Iris pigment epithelial cell (primary cell): ENCODE results near the gene ARF1.
A peak's percentile ranks its signal among the peaks of the same experiment; 100 is the strongest.

Experiments used
- DNase-seq: peaks from one replicate; pipeline ENCODE4 v3.0.0-alpha.2; 2011; ENCODE audit warnings: low read depth

ARF1 gene

DNA sequence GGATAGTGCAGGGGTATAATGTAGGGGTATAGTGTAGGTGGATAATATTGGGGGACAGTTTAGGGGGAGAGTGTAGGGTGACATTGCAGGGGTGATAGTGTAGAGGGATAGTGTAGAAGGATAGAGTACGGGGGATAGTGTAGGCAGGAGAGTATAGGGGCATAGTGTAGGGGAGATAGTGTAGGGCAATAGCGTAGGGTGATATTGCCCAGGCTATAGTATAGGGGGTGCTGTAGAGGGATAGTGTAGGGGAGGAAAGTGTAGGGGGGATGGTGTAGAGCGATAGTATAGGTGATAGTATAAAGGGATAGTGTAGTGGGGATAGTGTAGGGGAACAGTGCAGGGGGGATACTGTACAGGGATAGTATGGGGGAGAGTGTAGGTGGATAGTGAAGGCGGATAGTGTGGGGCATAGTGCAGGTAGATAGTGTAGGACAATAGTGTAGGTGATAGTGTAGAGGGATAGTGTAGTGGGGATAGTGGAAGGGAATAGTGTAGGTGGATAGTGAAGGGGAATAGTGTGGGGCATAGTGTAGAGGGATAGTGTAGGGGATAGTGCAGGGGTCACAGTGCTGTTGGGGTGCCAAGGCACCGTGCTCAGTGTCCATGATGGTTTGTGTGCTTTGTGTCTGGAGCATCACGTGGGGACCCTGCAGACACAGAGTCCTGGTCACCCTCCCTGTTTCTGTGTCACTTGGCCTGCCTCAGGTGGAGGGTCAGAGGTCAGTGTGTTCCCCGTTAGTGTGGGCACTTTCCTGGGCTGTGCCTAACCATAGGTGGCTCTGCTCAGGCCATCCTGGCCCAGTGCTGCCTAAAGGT, 10.5 kb upstream of the ARF1 start:
- no peak for DNase-seq

DNA sequence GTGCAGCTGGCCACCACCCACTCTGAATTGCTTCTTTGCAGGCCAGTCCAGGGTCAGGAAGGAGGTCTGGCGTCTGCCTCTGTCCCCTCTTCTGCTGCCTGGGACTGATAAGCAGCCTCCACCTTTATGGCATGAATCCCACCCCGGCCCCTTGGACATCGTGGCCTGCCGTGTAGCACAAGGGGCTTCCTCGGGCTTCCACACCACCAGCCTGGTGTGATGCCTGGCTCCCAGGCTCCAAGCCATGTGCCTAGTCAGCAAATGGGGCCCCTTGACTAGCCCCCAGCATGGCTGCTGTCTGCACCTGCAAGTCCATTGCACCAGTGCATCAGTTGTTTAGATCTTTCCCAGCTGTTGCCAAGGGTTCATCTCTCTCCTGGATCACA, 9.9 kb upstream of the ARF1 start:
- no peak for DNase-seq

DNA sequence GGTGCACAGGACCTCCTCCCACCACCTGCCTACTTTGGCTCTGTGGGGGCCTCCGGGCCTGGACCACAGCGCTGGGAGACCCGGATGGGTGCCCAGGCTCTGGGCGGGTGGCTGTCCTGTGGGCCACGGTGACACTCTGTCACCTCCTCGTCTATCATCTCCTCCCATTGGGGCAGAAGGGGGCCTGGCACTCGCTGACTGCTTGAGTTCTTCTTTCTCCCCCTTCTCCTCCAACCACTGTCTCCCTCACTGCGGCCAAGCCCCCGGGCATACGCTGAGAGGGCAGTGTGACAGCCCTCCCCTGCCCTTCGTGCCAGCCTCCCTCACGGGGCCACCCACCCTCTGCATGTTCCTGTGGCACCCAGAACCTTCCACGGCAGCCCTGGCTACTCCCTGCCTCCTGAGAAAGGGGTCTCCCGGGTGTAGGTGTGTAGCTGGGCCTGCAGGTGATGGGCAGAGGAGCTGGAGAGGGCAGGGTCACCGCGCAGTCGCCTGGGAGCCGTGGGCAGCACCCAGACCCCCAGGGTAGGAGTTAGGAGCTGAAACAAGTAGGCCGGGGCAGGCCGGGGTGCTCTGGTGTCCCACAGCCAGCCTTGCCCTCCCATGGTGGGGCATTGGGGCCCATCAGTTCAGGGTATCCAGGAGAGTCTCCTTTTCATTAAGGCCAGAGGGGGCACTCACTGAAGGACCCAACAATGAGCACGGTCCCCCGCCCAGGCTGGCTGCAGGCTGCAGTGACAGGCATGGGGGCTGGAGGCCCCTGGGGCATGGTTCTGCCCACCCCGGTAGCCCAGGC, 9.2 kb upstream of the ARF1 start:
- no peak for DNase-seq

DNA sequence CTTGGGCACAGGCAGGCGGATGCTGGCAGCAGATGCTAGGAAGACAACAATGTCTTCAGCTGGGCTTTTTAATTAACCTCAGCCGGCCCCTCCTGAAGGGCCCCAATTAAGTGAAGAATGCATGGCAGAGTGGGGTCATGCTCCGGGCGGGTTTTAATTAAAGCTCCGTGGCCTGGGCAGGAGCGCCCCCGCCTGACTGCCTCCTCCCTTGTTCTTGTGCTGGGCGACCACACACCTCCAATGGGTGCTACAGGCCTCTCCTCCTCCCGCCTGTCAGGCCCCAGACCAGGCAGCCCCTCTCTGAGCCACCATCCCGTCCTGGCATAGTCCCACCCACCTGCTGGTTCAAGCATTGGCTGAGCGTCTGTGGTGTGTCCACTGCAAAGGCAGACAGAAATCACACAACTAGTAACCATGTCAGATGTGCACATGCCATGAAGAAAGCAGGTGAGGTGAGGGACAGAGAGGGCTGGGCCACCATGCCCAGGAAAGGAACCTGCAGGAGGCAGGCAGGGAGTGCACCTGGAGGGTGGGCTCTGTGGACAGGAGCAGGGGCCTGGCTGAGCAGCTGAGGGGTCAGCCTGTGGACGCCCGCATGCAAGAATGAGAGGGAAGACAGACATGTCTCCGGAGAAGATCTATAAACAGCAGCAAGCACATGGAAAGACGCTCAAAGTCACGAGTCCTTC, 8.5 kb upstream of the ARF1 start:
- no peak for DNase-seq

DNA sequence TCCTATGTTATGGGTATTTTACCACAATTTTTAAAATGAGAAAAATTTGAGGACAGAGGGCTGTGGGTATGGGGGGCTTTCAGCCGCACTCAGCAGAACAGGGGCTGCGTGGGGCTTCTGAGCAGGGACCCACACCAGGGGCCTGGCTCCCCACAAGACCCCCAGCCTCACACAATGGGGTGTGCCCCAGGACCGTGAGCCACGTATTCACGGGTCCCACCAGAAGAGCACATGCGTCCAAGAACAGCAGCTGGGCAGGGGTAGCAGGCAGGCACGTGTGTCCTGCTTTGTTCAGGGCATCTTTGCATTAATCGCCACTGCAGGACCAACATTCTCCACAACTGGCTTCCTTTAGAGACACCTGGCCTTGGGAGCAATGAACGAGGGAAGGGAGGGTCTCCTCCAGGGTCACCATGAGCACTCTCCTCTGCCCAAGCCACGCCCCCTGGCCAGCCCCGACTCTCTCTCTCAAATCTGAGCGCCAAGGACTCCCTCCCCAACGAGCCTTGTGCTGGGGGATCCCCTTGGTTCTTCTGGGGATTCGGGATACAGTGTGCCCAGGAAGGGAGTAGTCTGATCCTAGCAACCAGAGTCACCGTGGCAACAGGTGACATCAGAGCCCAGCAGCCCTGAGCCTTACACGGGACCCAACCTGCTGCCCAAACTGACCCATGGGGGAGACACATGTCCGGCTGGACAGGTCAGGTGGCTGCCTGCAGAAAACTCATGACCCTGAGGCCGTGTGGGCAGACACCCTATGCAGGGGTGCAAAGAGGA, 7.4 kb upstream of the ARF1 start:
- DNase-seq, result no peak

DNA sequence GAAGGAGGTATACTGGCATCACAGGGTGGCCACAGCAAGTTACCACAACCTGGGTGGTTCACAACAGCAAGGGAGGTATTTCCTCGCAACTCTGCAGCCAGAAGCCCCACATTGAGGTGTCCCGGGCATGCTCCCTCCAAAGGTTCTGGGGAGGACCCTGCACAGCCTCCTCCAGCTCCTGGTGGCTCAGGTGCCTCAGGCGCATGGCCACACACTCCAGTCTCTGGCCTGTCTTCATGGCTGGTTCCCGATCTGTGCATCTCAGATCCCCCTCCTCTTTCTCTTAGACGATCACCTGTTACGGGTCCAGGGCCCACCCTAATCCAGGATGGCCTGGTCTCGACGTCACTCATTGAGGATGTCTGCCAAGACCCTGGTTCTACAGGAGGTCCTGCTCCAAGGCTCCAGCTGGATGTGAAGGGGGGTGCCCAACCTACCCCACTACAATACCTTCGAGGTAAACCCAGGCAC, 6.7 kb upstream of the ARF1 start:
- no peak for DNase-seq

DNA sequence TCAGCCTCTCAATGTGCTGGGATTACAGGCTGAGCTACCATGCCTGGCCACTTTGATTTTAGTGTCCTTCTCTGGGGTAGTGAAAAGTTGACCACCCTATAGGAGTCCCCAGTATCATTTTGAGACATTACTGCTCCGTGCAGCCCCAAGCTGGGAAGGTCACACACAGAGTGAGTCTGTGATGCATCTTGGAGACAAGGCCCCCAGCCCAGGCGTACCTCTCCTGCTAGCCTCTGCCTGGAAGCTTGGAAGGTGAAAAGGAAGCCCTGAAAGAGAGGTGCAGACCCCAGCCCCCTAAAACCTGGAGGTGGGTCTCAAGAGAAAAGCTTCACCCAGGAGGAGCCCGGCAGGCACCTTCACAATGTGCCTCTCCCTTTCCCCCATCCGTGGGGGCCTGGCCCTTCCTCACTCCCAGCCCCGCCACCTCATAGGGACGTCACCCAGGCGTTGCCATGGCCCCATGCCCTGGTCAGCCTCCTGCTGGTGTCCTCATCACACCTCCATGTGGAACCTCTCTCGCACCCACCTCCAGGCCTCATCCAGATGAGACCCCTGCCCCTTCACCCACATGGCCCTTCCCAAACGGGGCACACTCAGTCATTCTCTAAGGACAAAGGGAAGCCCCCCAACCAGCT, 5.6 kb upstream of the ARF1 start:
- DNase-seq, result no peak

DNA sequence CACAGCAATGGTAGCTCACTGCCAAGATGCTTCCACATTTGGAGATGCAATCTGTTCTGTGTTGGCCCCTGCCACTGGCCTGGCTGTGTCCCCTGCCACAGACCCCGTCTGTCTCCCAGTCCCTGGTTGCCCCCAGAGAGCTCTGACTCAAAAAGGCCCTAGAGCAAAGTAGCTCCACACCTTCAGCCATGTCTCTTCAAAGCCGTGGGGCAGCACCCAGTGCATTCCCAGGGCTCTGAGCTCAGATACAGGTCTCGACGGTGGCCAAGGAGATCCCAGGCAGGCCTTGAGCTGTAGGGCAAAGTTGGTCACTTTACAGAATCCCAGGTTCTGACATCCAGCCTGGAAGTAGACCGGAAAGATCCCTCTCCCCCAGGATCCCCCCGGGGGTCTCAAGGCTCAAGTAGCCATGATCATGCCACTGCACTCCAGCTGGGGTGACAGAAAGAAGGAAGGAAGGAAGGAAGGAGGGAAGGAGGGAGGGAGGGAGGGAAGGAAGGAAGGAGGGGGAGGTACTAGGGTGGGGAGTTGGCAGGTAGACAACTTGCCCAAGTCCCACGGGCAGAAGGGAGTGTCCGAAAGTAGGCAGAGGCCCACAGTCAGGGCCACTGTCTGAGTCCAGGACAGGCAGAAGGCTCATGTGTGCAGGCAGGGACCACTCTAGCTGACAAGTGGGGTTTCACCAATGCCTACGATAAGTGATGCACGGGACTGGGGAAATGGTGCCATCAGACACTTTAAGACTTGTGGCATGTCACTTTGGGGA, 4.8 kb upstream of the ARF1 start:
- DNase-seq, result no peak

DNA sequence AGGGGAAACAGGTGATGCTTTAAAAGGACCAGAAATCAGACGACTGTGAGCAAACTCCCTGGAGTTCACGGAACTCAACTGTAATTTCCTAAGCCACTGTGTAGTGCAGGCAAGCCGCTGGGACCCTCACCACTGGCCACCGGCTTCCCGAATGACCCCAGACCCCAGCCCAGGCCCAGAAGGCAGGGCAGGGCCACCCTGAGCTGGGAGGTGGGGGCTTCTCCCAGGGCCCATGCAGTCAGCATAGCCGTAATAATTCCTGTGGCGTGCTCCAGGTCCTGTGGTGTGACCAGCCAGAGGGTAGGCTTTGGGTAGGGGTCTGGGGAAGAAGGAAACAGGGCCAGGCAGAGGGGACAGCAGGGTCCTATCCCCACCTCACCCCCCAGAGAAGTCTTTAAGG, 3.5 kb upstream of the ARF1 start:
- DNase-seq, result no peak

DNA sequence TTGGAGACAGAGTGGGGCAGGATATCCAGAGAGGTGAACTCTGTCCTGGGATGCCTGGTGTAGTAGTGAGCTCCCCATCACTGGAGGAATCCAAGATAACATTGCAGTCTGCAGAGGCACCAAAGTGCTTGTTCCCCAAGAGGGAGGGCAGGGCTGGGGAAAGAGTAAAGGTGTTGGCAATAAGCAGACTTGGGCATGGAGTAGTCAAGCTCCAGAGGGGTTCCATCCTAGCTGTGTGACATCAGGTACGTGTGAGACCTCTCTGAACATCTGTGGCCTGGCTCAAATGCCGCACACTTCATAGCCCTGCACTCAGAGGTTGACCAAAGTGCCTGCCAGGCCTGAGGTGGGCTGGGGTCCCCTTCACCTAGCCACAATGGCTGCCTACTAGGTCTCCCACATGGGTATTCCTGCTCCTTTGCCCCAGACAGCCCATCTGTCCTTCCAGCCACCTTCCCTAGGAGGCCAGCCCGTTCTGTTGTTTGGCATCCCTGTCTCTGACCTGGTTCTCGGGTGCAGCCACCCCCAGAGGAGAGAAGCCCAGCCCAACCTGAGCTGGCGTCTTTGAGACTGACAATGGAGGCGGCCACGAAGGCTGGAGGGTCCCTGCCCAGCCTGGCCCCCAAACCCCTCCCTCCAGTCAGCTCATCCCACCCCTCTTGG, 2.8 kb upstream of the ARF1 start:
- no peak for DNase-seq

DNA sequence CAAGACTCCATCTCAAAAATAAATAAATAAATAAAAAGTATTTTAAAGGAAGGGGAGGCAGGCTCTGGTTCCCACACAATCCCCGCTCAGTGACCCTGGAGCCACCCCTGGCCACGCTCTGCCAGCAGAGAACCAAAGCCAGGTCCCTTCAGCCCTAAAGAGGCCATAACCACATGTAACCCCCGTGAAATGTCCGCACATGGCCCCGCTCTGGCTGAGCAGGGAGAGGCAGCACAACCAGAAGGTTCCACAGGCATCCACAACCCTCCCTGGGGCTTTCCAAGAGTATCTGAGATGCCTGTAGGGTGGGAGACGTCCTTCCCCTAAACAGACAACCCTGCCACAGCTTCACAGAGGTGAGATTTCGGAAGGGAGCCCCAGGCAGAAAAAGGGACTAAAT, 1.4 kb upstream of the ARF1 start:
- no peak for DNase-seq

DNA sequence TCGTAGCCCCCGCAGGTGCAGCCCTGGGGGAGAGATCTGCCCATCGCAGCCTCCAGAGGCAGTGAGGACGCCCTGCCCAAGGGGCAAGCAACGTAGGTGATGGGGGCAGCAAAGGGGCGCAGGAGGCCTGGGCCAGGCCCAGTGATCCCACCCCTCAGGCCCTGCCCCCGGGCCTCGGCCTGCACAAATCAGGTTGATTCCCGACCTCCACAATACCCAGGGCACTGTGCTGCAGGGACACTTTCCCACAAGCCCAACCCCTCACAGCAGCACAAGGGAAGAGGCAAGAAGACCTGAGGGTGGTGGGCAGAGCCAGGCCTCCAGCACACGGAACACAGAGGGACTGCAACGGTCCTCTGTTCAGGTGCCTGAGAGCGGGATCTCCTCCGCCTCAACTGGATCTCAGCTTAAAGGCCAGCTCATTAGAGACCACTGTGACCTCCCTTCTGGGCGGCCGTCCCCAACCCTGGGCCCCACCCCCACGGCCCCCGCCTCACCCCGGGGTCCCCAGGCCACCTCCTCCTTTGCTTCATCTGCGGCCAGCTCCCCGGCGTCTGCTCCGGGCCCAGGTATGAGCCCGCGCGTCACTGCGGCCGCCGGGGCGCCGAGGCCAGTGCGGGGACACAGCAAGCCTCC, 812 bp upstream of the ARF1 start:
- DNase-seq, result no peak

DNA sequence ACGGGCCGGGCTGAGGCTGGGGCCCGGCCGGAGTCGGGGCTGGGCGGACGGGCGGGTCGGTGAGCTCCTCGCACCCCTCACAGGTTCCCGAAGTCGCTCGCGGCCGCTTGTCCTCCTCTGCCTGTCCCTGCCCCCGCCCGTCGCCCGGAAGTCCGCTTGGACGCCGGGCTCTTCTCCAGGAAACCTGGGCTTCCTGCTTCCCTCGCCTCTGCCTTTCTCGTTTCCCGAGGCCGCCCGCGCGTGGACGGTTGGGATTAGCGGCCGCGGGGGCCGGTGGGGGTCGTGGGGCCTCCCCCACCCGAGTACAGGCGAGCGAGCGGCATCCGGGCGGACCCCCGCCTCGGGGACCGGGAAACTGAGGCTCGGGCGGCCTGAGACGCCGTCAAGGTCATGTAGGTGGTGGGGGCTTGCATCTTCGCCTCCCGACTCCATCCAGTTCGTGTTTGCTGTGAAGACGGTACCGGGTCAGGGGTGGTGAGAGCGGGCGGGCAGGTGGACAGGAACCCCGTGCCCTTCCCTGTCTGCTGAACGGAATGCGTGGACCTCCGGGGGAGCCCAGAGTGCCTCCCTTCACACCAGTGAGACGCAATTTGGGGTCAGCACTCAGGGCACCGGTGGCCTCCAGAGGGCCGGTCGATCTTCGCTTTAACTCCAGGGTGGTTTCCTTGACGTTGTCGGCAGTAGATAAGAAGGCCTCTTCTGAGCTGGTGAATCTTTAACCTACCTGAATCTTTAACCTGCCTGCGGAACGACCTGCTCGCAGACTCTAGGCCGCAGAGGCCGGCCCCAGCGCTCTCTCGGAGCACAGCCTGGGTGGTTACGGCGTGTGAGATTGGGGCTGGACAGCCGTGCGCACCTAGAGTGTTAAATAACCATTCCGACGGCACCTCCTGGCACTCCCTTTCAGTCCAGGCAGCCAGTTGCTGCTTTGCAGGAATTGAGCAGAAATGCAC, 686 bp downstream of the ARF1 start:
- no peak for DNase-seq

DNA sequence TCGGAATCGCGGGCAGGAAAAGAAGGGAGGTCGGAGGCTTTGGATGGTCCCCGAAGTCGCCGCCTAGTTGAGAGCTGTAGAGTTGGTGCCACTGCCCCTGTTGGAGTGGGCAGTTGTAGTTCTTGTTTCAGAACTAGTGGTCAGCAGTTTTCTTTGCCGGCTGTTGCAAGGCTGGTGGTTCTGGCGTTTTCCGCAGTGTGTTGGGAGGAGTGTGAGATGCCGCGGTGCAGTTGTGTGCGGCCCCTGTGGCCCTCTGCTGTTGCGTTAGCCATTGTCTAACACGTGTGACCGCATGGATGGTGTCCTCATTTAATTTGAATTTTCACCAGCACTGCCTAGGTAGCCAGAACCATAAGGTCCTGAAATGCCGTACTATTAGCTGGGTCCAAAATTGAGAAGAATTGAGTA, 1.4 kb downstream of the ARF1 start:
- peak; percentile 40 for DNase-seq

DNA sequence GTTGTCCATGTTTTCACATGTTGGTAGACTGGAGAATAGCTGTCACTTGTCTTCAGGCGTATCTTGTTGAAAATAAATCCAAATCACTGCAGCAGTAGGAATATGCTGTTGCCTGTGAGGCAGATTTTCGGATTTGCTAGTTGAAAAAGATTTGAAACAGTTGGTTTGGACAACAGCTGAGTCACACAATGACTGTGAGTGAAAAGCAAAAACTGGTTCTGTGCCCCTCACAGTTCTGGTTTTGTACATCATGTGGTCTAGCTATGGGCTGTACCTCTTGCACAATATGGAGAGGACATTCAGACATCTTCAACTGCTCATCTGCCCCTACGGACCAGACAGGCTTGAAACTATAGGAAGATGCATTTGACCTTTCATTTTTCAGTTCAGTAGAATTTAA, 1.8 kb downstream of the ARF1 start:
- DNase-seq, result peak; percentile 86

DNA sequence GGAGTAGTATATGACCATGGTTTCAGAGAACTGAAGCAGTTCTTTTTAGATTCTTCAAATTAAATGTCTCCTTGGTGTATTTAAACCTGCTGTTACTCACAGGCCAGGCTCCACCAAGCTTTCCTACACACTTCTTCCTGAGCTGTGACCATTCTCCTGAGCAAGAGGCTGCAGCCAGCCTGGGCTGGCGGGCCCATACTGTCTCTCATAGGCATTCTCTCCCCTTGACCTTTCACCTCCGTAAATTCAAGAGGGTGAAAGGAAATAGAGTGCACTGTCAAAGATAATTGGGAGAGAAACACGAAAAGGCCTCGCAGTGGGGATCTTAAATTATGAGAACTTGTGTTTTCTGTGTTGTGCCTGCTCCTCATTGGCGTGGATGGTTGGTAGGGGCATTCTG, 2.3 kb downstream of the ARF1 start:
- no peak for DNase-seq

DNA sequence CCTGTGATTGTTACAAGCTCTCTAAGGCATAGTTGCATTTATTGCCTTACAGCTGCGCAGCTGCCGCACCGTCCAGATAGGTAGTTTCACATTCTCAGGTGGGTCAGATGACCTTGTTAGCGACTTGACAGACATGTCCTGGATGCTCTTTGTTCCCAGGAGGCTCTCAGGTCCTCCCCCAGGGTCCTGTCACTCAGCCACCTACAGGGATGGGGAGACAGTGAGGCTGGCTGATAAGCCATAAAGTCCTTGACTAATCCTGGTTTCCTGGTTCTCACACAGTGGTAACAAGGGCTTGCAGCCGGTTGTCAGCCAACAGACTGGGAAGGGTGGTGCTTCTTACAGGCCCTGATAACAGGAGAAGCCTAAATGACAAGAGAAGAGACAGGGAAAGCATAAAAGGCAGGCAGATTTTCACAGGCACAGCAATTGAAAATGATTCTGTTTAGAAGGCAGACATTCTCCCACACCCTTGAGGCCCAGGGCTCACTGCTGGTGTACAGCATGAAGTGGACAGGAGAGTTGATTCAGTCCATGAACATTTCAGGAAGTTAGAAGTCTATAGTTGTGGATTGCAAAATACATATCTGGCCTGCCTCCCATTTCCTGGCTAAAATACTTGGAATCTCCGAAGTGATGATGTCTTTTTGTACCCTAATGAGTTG, 2.9 kb downstream of the ARF1 start:
- peak; percentile 87 for DNase-seq

DNA sequence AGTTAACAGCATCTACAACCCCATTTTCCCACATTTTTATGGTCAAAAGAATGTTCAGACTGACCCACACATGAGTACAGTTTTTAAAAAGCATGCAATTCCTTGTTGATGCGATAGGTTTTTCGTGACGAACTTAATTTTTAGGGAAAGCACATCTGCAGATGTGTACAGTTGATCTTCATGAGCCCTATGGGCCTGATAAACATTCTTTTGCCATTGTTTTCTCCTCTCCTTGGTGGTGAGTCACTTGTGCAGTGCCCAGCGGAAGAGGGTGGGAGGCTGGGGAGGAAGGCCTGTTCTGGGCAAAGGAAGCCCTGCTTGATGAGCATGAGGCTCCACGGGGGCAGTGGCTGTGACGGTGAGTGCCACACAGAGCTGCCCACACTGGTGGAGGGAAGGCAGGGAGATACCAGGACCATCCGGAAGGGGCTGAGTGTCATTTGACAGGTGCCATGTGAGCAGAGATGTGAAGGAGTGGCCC, 5.3 kb downstream of the ARF1 start:
- peak; percentile 72 for DNase-seq
